Neural crest cell (in vitro differentiated cells): ENCODE measurements around the gene SLC9A3. TPM values are rescaled to one million over a fixed set of nuclear protein-coding genes. Genes with fewer than 3 reads are reported as not detected.

Source experiments
- DNase-seq: peaks from one replicate; pipeline ENCODE4 v3.0.0; 2021; ENCODE audit warnings: low read depth, mixed read lengths, low spot score
- H3K27ac Mint-ChIP-seq: one replicate; pipeline ENCODE4 v1.8.0; 2021; ENCODE audit warnings: mild to moderate bottlenecking, mixed read lengths; ENCODE audit not compliant: unreplicated experiment
- H3K27me3 Mint-ChIP-seq: 2 replicates; pipeline ENCODE4 v1.8.0; 2021; ENCODE audit warnings: low read depth, mild to moderate bottlenecking, mixed read lengths
- H3K36me3 Mint-ChIP-seq: 2 replicates; pipeline ENCODE4 v1.8.0; 2021; ENCODE audit warnings: low read depth, mild to moderate bottlenecking, mixed read lengths
- H3K4me1 Mint-ChIP-seq: 2 replicates; pipeline ENCODE4 v1.8.0; 2021; ENCODE audit warnings: mixed read lengths
- H3K4me3 Mint-ChIP-seq: one replicate; pipeline ENCODE4 v1.8.0; 2021; ENCODE audit warnings: mild to moderate bottlenecking, mixed read lengths
- H3K9me3 Mint-ChIP-seq: 2 replicates; pipeline ENCODE4 v1.8.0; 2021; ENCODE audit warnings: mixed read lengths
- total RNA-seq: library from RNA; stranded (reverse); gene quantifications from 2 replicates; pipeline ENCODE4 v1.2.1, GENCODE V29; 2021
- TF ChIP-seq, protein P1 (sequence below): fragments of 200-600 bp; sonication (generic); conservative IDR thresholded peaks from 2 replicates; pipeline ENCODE4 v1.5.0; 2021; ENCODE audit warnings: antibody characterized with exemption, mild to moderate bottlenecking

The SLC9A3 gene
- total RNA-seq, 1 donor from 2014 or later: 1.5 TPM

DNA sequence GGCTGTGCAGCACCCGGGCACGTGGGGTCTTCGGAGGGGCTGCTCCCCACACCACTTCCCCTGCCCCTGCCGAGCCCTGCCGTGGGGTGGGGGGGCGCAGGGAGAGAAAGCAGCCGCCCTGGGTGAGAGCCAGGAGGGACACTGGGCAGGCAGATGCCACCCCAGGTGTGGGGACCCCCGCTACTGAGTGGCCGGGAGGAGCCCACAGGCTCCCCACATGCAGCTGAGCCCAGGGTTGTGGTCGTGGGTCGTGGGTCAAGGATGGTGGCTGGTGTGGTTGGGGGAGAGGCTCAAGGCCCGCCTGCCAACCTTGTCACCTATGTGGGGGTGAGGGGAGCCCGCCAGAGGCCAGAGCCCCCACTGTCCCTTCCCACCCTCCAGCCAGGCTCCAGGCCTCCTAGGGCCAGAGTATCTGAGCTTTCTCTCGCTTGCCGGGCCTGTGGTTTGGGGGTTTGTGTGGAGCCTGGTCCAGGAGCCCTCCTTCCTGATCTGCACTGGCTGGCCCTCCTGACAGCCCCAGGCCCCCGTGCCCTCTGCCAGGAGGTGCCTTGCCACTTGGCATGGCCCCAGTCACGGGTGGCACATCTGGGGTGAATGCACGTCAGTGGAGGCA is 45.8 kb downstream of the SLC9A3 start:
- no peak for DNase-seq
- no peaks in the 10 kb centered on the region for H3K9me3 Mint-ChIP-seq
- no peaks in the 10 kb centered on the region for H3K4me1 Mint-ChIP-seq
- no peak overlapping the region for H3K4me3 Mint-ChIP-seq
- H3K27me3 Mint-ChIP-seq: peaks cover 31% of the 10 kb centered on the region
- TF ChIP-seq, protein P1, sequence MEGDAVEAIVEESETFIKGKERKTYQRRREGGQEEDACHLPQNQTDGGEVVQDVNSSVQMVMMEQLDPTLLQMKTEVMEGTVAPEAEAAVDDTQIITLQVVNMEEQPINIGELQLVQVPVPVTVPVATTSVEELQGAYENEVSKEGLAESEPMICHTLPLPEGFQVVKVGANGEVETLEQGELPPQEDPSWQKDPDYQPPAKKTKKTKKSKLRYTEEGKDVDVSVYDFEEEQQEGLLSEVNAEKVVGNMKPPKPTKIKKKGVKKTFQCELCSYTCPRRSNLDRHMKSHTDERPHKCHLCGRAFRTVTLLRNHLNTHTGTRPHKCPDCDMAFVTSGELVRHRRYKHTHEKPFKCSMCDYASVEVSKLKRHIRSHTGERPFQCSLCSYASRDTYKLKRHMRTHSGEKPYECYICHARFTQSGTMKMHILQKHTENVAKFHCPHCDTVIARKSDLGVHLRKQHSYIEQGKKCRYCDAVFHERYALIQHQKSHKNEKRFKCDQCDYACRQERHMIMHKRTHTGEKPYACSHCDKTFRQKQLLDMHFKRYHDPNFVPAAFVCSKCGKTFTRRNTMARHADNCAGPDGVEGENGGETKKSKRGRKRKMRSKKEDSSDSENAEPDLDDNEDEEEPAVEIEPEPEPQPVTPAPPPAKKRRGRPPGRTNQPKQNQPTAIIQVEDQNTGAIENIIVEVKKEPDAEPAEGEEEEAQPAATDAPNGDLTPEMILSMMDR: no peak
- no peaks in the 10 kb centered on the region for H3K36me3 Mint-ChIP-seq
- no peak overlapping the region for H3K27ac Mint-ChIP-seq

GRCh38 chr5:477871-478270 is 46.4 kb downstream of the SLC9A3 start:
- no peak for DNase-seq
- Mint-ChIP-seq H3K27me3 (peaks cover 31% of the 10 kb centered on the region), H3K4me3 (peak overlapping the region; percentile 49), H3K4me1 (no peaks in the 10 kb centered on the region), H3K36me3 (no peaks in the 10 kb centered on the region), H3K9me3 (no peaks in the 10 kb centered on the region), H3K27ac (no peak overlapping the region)
- TF ChIP-seq, protein P1: no peak

- TF ChIP-seq, protein P1: no peak
- no peaks in the 10 kb centered on the region for H3K9me3 Mint-ChIP-seq
- peaks cover 31% of the 10 kb centered on the region for H3K27me3 Mint-ChIP-seq
- peak overlapping the region; percentile 49 for H3K4me3 Mint-ChIP-seq
- DNase-seq: no peak
- no peak overlapping the region for H3K27ac Mint-ChIP-seq
- H3K36me3 Mint-ChIP-seq: no peaks in the 10 kb centered on the region
- no peaks in the 10 kb centered on the region for H3K4me1 Mint-ChIP-seq
Measured at GRCh38 chr5:477247-477646, 47.0 kb downstream of the SLC9A3 start.

GRCh38 chr5:476814-477175 is 47.5 kb downstream of the SLC9A3 start:
- H3K9me3 Mint-ChIP-seq: no peaks in the 10 kb centered on the region
- peaks cover 2% of the 10 kb centered on the region for H3K4me1 Mint-ChIP-seq
- TF ChIP-seq, protein P1: no peak
- no peak for DNase-seq
- H3K27ac Mint-ChIP-seq: no peak overlapping the region
- no peak overlapping the region for H3K4me3 Mint-ChIP-seq
- peaks cover 31% of the 10 kb centered on the region for H3K27me3 Mint-ChIP-seq
- no peaks in the 10 kb centered on the region for H3K36me3 Mint-ChIP-seq

- Mint-ChIP-seq H3K4me1 (peaks cover 7% of the 10 kb centered on the region), H3K36me3 (no peaks in the 10 kb centered on the region), H3K27ac (no peak overlapping the region), H3K9me3 (no peaks in the 10 kb centered on the region), H3K4me3 (no peak overlapping the region), H3K27me3 (peaks cover 31% of the 10 kb centered on the region)
- TF ChIP-seq, protein P1: no peak
- no peak for DNase-seq
Measured at GRCh38 chr5:476102-476813, 48.0 kb downstream of the SLC9A3 start.
